Measurements from ENCODE around the gene EIF2A.

The EIF2A gene

GRCh38 chr3:150543128-150543527 is 3.5 kb upstream of the EIF2A start:
- no peak for DNase-seq (ENCODE audit: low read depth in 3 of 3)

GRCh38 chr3:150543531-150543930 is 3.1 kb upstream of the EIF2A start:
- DNase-seq (ENCODE audit: low read depth in 3 of 3): no peak

GRCh38 chr3:150544041-150544440 is 2.5 kb upstream of the EIF2A start:
- no peak for DNase-seq (ENCODE audit: low read depth in 3 of 3)

- DNase-seq (ENCODE audit: low read depth in 3 of 3): no peak
Measured at GRCh38 chr3:150544726-150545125, 1.9 kb upstream of the EIF2A start.

- peak; percentile 9 to 18 (median 14) for DNase-seq (ENCODE audit: low read depth in 3 of 3)
Measured at GRCh38 chr3:150545419-150546225, 965 bp upstream of the EIF2A start.

- DNase-seq (ENCODE audit: low read depth in 3 of 3): no peak
Measured at GRCh38 chr3:150547045-150547741, 606 bp downstream of the EIF2A start.

GRCh38 chr3:150555859-150556436 is 9.4 kb downstream of the EIF2A start:
- DNase-seq (ENCODE audit: low read depth in 3 of 3): no peak

- no peak for DNase-seq (ENCODE audit: low read depth in 3 of 3)
Measured at GRCh38 chr3:150556792-150557191, 10.2 kb downstream of the EIF2A start.

- DNase-seq (ENCODE audit: low read depth in 3 of 3): no peak
Measured at GRCh38 chr3:150557725-150558124, 11.1 kb downstream of the EIF2A start.

- DNase-seq (ENCODE audit: low read depth in 3 of 3): no peak
Measured at GRCh38 chr3:150564243-150564642, 17.7 kb downstream of the EIF2A start.

GRCh38 chr3:150567328-150567727 is 20.7 kb downstream of the EIF2A start:
- DNase-seq (ENCODE audit: low read depth in 3 of 3): no peak

- DNase-seq (ENCODE audit: low read depth in 3 of 3): no peak
Measured at GRCh38 chr3:150577855-150578254, 31.3 kb downstream of the EIF2A start.

GRCh38 chr3:150581174-150581573 is 34.6 kb downstream of the EIF2A start:
- DNase-seq (ENCODE audit: low read depth in 3 of 3): no peak

- DNase-seq (ENCODE audit: low read depth in 3 of 3): no peak
Measured at GRCh38 chr3:150582620-150583019, 36.0 kb downstream of the EIF2A start.

GRCh38 chr3:150583028-150583427 is 36.4 kb downstream of the EIF2A start:
- no peak for DNase-seq (ENCODE audit: low read depth in 3 of 3)

GRCh38 chr3:150588027-150588830 is 41.6 kb downstream of the EIF2A start:
- DNase-seq (ENCODE audit: low read depth in 3 of 3): no peak

GRCh38 chr3:150589759-150590158 is 43.2 kb downstream of the EIF2A start:
- no peak for DNase-seq (ENCODE audit: low read depth in 3 of 3)

- no peak for DNase-seq (ENCODE audit: low read depth in 3 of 3)
Measured at GRCh38 chr3:150594150-150594549, 47.6 kb downstream of the EIF2A start.

- DNase-seq (ENCODE audit: low read depth in 3 of 3): no peak
Measured at GRCh38 chr3:150597646-150598045, 51.1 kb downstream of the EIF2A start.

- DNase-seq (ENCODE audit: low read depth in 3 of 3): no peak
Measured at GRCh38 chr3:150599611-150600297, 53.2 kb downstream of the EIF2A start.

Data from stimulated activated CD4-positive, alpha-beta T cell treated with anti-CD3 and anti-CD28 coated beads, TNF-alpha, amount 100 ng/mL, for 48 hours (primary cell).